Activated naive CD4-positive, alpha-beta T cell treated with anti-CD3 and anti-CD28 coated beads, Interleukin-2, amount 50 U/mL, for 24 hours (primary cell): ENCODE measurements around the gene NEK3.
"Not testable (repeated sequence)": the region's sequence is repeated elsewhere in the genome, so short reads cannot be mapped to it uniquely, and the experiment has no call there.

Experiments used
- H3K27ac Mint-ChIP-seq: one replicate; pipeline ENCODE4 v1.8.0; 2021; ENCODE audit warnings: mild to moderate bottlenecking, mixed read lengths
- H3K27me3 Mint-ChIP-seq: one replicate; pipeline ENCODE4 v1.8.0; 2021; ENCODE audit warnings: mixed read lengths
- H3K36me3 Mint-ChIP-seq: one replicate; pipeline ENCODE4 v1.8.0; 2021; ENCODE audit warnings: mixed read lengths
- H3K4me1 Mint-ChIP-seq: one replicate; pipeline ENCODE4 v1.8.0; 2021; ENCODE audit warnings: mixed read lengths
- H3K4me3 Mint-ChIP-seq: one replicate; pipeline ENCODE4 v1.8.0; 2021; ENCODE audit warnings: mild to moderate bottlenecking, mixed read lengths
- H3K9me3 Mint-ChIP-seq: one replicate; pipeline ENCODE4 v1.8.0; 2021; ENCODE audit warnings: mixed read lengths

Gene NEK3

GRCh38 chr13:52159159-52159982 is at the start of gene NEK3:
TSS of gene NEK3 (minus strand) at chr13:52159597. CDS start at chr13:52156191, 3,406 bp downstream.
- peaks cover 45% of the 10 kb centered on the region for H3K4me1 Mint-ChIP-seq
- no peaks in the 10 kb centered on the region for H3K36me3 Mint-ChIP-seq
- peak within 1 kb of the TSS; percentile 90 for H3K4me3 Mint-ChIP-seq
- no peaks in the 10 kb centered on the region for H3K27me3 Mint-ChIP-seq
- H3K9me3 Mint-ChIP-seq: no peaks in the 10 kb centered on the region
- H3K27ac Mint-ChIP-seq: peak within 1 kb of the TSS; percentile 78

- H3K4me3 Mint-ChIP-seq, H3K4me1 Mint-ChIP-seq, H3K27ac Mint-ChIP-seq, H3K27me3 Mint-ChIP-seq, H3K9me3 Mint-ChIP-seq, H3K36me3 Mint-ChIP-seq: not testable (repeated sequence)
Measured at GRCh38 chr13:52208384-52208783, 49.0 kb upstream of the NEK3 start.

- H3K36me3 Mint-ChIP-seq, H3K27me3 Mint-ChIP-seq, H3K4me1 Mint-ChIP-seq, H3K4me3 Mint-ChIP-seq, H3K9me3 Mint-ChIP-seq, H3K27ac Mint-ChIP-seq: not testable (repeated sequence)
Measured at GRCh38 chr13:52207896-52208295, 48.5 kb upstream of the NEK3 start.

- not testable (repeated sequence) for H3K27ac Mint-ChIP-seq, H3K27me3 Mint-ChIP-seq, H3K36me3 Mint-ChIP-seq, H3K4me1 Mint-ChIP-seq, H3K9me3 Mint-ChIP-seq, H3K4me3 Mint-ChIP-seq
Measured at GRCh38 chr13:52207337-52207736, 47.9 kb upstream of the NEK3 start.

GRCh38 chr13:52204546-52204945 is 45.1 kb upstream of the NEK3 start:
- not testable (repeated sequence) for H3K27ac Mint-ChIP-seq, H3K4me1 Mint-ChIP-seq, H3K4me3 Mint-ChIP-seq, H3K36me3 Mint-ChIP-seq, H3K27me3 Mint-ChIP-seq, H3K9me3 Mint-ChIP-seq

- not testable (repeated sequence) for H3K4me1 Mint-ChIP-seq, H3K27ac Mint-ChIP-seq, H3K27me3 Mint-ChIP-seq, H3K4me3 Mint-ChIP-seq, H3K9me3 Mint-ChIP-seq, H3K36me3 Mint-ChIP-seq
Measured at GRCh38 chr13:52203864-52204263, 44.5 kb upstream of the NEK3 start.

GRCh38 chr13:52202506-52202905 is 43.1 kb upstream of the NEK3 start:
- H3K36me3 Mint-ChIP-seq, H3K4me3 Mint-ChIP-seq, H3K9me3 Mint-ChIP-seq, H3K4me1 Mint-ChIP-seq, H3K27me3 Mint-ChIP-seq, H3K27ac Mint-ChIP-seq: not testable (repeated sequence)

- H3K9me3 Mint-ChIP-seq, H3K27me3 Mint-ChIP-seq, H3K4me3 Mint-ChIP-seq, H3K4me1 Mint-ChIP-seq, H3K27ac Mint-ChIP-seq, H3K36me3 Mint-ChIP-seq: not testable (repeated sequence)
Measured at GRCh38 chr13:52201439-52202193, 42.2 kb upstream of the NEK3 start.

GRCh38 chr13:52195401-52195837 is 36.0 kb upstream of the NEK3 start:
- Mint-ChIP-seq H3K27me3 (no peaks in the 10 kb centered on the region), H3K4me3 (peak overlapping the region; percentile 98), H3K9me3 (no peaks in the 10 kb centered on the region), H3K4me1 (peaks cover 27% of the 10 kb centered on the region), H3K36me3 (no peaks in the 10 kb centered on the region), H3K27ac (peak overlapping the region; percentile 59)

- Mint-ChIP-seq H3K4me3 (peak overlapping the region; percentile 98), H3K27me3 (no peaks in the 10 kb centered on the region), H3K4me1 (peaks cover 37% of the 10 kb centered on the region), H3K36me3 (no peaks in the 10 kb centered on the region), H3K9me3 (no peaks in the 10 kb centered on the region), H3K27ac (peak overlapping the region; percentile 96)
Measured at GRCh38 chr13:52194184-52194868, 34.9 kb upstream of the NEK3 start.

- peak overlapping the region; percentile 98 for H3K4me3 Mint-ChIP-seq
- H3K36me3 Mint-ChIP-seq, H3K27me3 Mint-ChIP-seq, H3K9me3 Mint-ChIP-seq: not testable (repeated sequence)
- peak overlapping the region; percentile 96 for H3K27ac Mint-ChIP-seq
- H3K4me1 Mint-ChIP-seq: peaks cover 38% of the 10 kb centered on the region
Measured at GRCh38 chr13:52193587-52194183, 34.3 kb upstream of the NEK3 start.

- not testable (repeated sequence) for H3K27me3 Mint-ChIP-seq, H3K36me3 Mint-ChIP-seq, H3K9me3 Mint-ChIP-seq, H3K4me3 Mint-ChIP-seq
- peaks cover 40% of the 10 kb centered on the region for H3K4me1 Mint-ChIP-seq
- peak overlapping the region; percentile 46 for H3K27ac Mint-ChIP-seq
Measured at GRCh38 chr13:52187424-52188187, 28.2 kb upstream of the NEK3 start.

- peaks cover 7% of the 10 kb centered on the region for H3K36me3 Mint-ChIP-seq
- H3K4me3 Mint-ChIP-seq: no peak overlapping the region
- peaks cover 35% of the 10 kb centered on the region for H3K4me1 Mint-ChIP-seq
- peak overlapping the region; percentile 65 for H3K27ac Mint-ChIP-seq
- no peaks in the 10 kb centered on the region for H3K27me3 Mint-ChIP-seq
- H3K9me3 Mint-ChIP-seq: no peaks in the 10 kb centered on the region
Measured at GRCh38 chr13:52187029-52187423, 27.6 kb upstream of the NEK3 start.

- H3K4me3 Mint-ChIP-seq, H3K27me3 Mint-ChIP-seq, H3K4me1 Mint-ChIP-seq, H3K36me3 Mint-ChIP-seq, H3K27ac Mint-ChIP-seq, H3K9me3 Mint-ChIP-seq: not testable (repeated sequence)
Measured at GRCh38 chr13:52181316-52181954, 22.0 kb upstream of the NEK3 start.

GRCh38 chr13:52179925-52180324 is 20.5 kb upstream of the NEK3 start:
- H3K4me3 Mint-ChIP-seq: no peak overlapping the region
- no peak overlapping the region for H3K27ac Mint-ChIP-seq
- no peaks in the 10 kb centered on the region for H3K27me3 Mint-ChIP-seq
- H3K9me3 Mint-ChIP-seq: no peaks in the 10 kb centered on the region
- no peaks in the 10 kb centered on the region for H3K4me1 Mint-ChIP-seq
- peaks cover 5% of the 10 kb centered on the region for H3K36me3 Mint-ChIP-seq
